Muscle of leg (tissue), 11 donors: Measurements from ENCODE around the gene GNG7. TPM values are rescaled to one million over a fixed set of nuclear protein-coding genes. Genes with fewer than 3 reads are reported as not detected.
"Not testable (repeated sequence)": the region's sequence is repeated elsewhere in the genome, so short reads cannot be mapped to it uniquely, and the experiment has no call there.

Source experiments
- DNase-seq: peaks from one replicate; pipeline ENCODE4 v3.0.0; 2013
- H3K27ac ChIP-seq: one replicate; pipeline ENCODE4 v1.5.1; 2013; ENCODE audit warnings: mild to moderate bottlenecking, low read length, control low read depth
- H3K27me3 ChIP-seq: one replicate; pipeline ENCODE4 v1.6.1; 2013; ENCODE audit warnings: low read length; ENCODE audit not compliant: control insufficient read depth, insufficient read depth
- H3K36me3 ChIP-seq: one replicate; pipeline ENCODE4 v1.6.1; 2013; ENCODE audit warnings: low read length; ENCODE audit not compliant: control insufficient read depth, insufficient read depth
- H3K4me1 ChIP-seq: one replicate; pipeline ENCODE4 v1.6.1; 2013; ENCODE audit warnings: low read length; ENCODE audit not compliant: control insufficient read depth, insufficient read depth
- H3K4me3 ChIP-seq: one replicate; pipeline ENCODE4 v1.5.1; 2013; ENCODE audit warnings: low read length, control low read depth
- H3K9me3 ChIP-seq: replicated peaks from 2 replicates; pipeline ENCODE4 v1.6.1; 2013; ENCODE audit warnings: low read depth, low read length; ENCODE audit not compliant: control insufficient read depth
- WGBS: methylation state at CpG from one replicate; pipeline ENCODE4 v1.1.5; 2013; ENCODE audit warnings: missing lambda C conversion rate; ENCODE audit not compliant: insufficient coverage; 5-methylcytosine and 5-hydroxymethylcytosine counted together
- polyA plus RNA-seq, 8 donors: library from polyadenylated mRNA; unstranded; fragments of 120-200 nt; gene quantifications; one replicate each; pipeline versions ENCODE4 v1.2.1 to v1.2.3, GENCODE V29; 2013; ENCODE audit warnings: inconsistent platforms in 1 of 8, low replicate concordance in 1 of 8; ENCODE audit not compliant: insufficient read length in 8 of 8, insufficient read depth in 1 of 8
- total RNA-seq: library from RNA; stranded (reverse); fragments of 120-200 nt; gene quantifications from one replicate; pipeline ENCODE4 v1.2.4, GENCODE V29; 2013

GNG7 gene
- total and polyA plus RNA-seq, 9 donors = 0.58 to 3.1 (median 2.7) TPM

GRCh38 chr19:2625434-2625833 lies 77.1 kb downstream of the GNG7 start:
- Histone ChIP-seq H3K36me3 (no peaks in the 10 kb centered on the region), H3K27me3 (peaks cover 8% of the 10 kb centered on the region), H3K4me1 (peaks cover 8% of the 10 kb centered on the region), H3K9me3 (peaks cover 4% of the 10 kb centered on the region), H3K27ac (no peak overlapping the region), H3K4me3 (no peak overlapping the region)
- DNase-seq = peak; percentile 67
- WGBS = 76% methylated on average over 6 of the region's 9 CpGs

- no peak for DNase-seq
- H3K4me1 ChIP-seq = peaks cover 8% of the 10 kb centered on the region
- peaks cover 8% of the 10 kb centered on the region for H3K27me3 ChIP-seq
- H3K4me3 ChIP-seq = no peak overlapping the region
- no peaks in the 10 kb centered on the region for H3K9me3 ChIP-seq
- WGBS = 26% methylated on average over 8 of the region's 11 CpGs
- H3K27ac ChIP-seq = no peak overlapping the region
- H3K36me3 ChIP-seq = no peaks in the 10 kb centered on the region
These were observed 77.9 kb downstream of the GNG7 start for GRCh38 chr19:2624537-2625091.

GRCh38 chr19:2623798-2624197 lies 78.7 kb downstream of the GNG7 start:
- H3K9me3 ChIP-seq = no peaks in the 10 kb centered on the region
- H3K27ac ChIP-seq = no peak overlapping the region
- peaks cover 8% of the 10 kb centered on the region for H3K27me3 ChIP-seq
- no peak overlapping the region for H3K4me3 ChIP-seq
- 86% methylated on average over 11 of the region's 12 CpGs for WGBS
- DNase-seq = no peak
- peaks cover 12% of the 10 kb centered on the region for H3K4me1 ChIP-seq
- H3K36me3 ChIP-seq = no peaks in the 10 kb centered on the region

- 76% methylated on average over 29 of the region's 40 CpGs for WGBS
- H3K27me3 ChIP-seq, H3K9me3 ChIP-seq, DNase-seq, H3K36me3 ChIP-seq, H3K27ac ChIP-seq, H3K4me1 ChIP-seq, H3K4me3 ChIP-seq: not testable (repeated sequence)
These were observed 80.0 kb downstream of the GNG7 start for GRCh38 chr19:2622371-2622961.

GRCh38 chr19:2619076-2619475 lies 83.4 kb downstream of the GNG7 start:
- WGBS = 94% methylated on average over 2 of the region's 6 CpGs
- Histone ChIP-seq H3K27ac (no peak overlapping the region), H3K36me3 (no peaks in the 10 kb centered on the region), H3K9me3 (peaks cover 6% of the 10 kb centered on the region), H3K27me3 (peaks cover 15% of the 10 kb centered on the region), H3K4me3 (no peak overlapping the region), H3K4me1 (peaks cover 4% of the 10 kb centered on the region)
- no peak for DNase-seq

- peaks cover 20% of the 10 kb centered on the region for H3K27me3 ChIP-seq
- H3K9me3 ChIP-seq = peaks cover 6% of the 10 kb centered on the region
- H3K27ac ChIP-seq = peak overlapping the region; percentile 55
- WGBS = 81% methylated on average over 3 of the region's 10 CpGs
- peaks cover 4% of the 10 kb centered on the region for H3K4me1 ChIP-seq
- H3K4me3 ChIP-seq = no peak overlapping the region
- peak; percentile 57 for DNase-seq
- no peaks in the 10 kb centered on the region for H3K36me3 ChIP-seq
These were observed 83.9 kb downstream of the GNG7 start for GRCh38 chr19:2618611-2619010.

GRCh38 chr19:2617393-2618165 lies 84.9 kb downstream of the GNG7 start:
- Histone ChIP-seq H3K36me3 (no peaks in the 10 kb centered on the region), H3K4me3 (no peak overlapping the region), H3K27ac (no peak overlapping the region), H3K9me3 (peaks cover 6% of the 10 kb centered on the region), H3K27me3 (peaks cover 27% of the 10 kb centered on the region), H3K4me1 (peaks cover 4% of the 10 kb centered on the region)
- 86% methylated on average over 7 of the region's 11 CpGs for WGBS
- no peak for DNase-seq

- Histone ChIP-seq H3K27me3 (peaks cover 27% of the 10 kb centered on the region), H3K4me1 (peaks cover 4% of the 10 kb centered on the region), H3K27ac (no peak overlapping the region), H3K9me3 (peaks cover 6% of the 10 kb centered on the region), H3K4me3 (no peak overlapping the region), H3K36me3 (no peaks in the 10 kb centered on the region)
- 54% methylated on average over 10 of the region's 13 CpGs for WGBS
- peak; percentile 64 for DNase-seq
These were observed 85.6 kb downstream of the GNG7 start for GRCh38 chr19:2616741-2617392.

GRCh38 chr19:2615782-2616181 lies 86.7 kb downstream of the GNG7 start:
- no peak for DNase-seq
- Histone ChIP-seq H3K27me3 (peaks cover 22% of the 10 kb centered on the region), H3K4me3 (no peak overlapping the region), H3K36me3 (no peaks in the 10 kb centered on the region), H3K27ac (no peak overlapping the region), H3K4me1 (peaks cover 10% of the 10 kb centered on the region), H3K9me3 (peaks cover 6% of the 10 kb centered on the region)
- 84% methylated on average over 5 of the region's 6 CpGs for WGBS
